Keratinocyte (primary cell): Measurements from ENCODE around the gene CCSER1. TPM values are rescaled to one million over a fixed set of nuclear protein-coding genes. Genes with fewer than 3 reads are reported as not detected.

ENCODE experiments used
- DNase-seq: peaks from one replicate; pipeline ENCODE4 v3.0.0-alpha.2; 2011; ENCODE audit warnings: low read depth, missing footprints, low spot score
- FAIRE-seq: peaks from 2 replicates; lab custom pipeline; 2011; peaks lifted over from hg19 to GRCh38; lab: Jason Lieb, UNC
- H2AFZ ChIP-seq: 2 replicates; pipeline ENCODE4 v1.6.0; 2012; ENCODE audit warnings: low read length, control low read depth, inconsistent platforms; ENCODE audit not compliant: control insufficient read depth
- H3K27ac ChIP-seq: 2 replicates; pipeline ENCODE4 v1.5.1; 2011; ENCODE audit warnings: low read length; ENCODE audit not compliant: control insufficient read depth, insufficient read depth
- H3K27me3 ChIP-seq: 3 replicates; pipeline ENCODE4 v1.6.0; 2011; ENCODE audit warnings: low read length; ENCODE audit not compliant: control insufficient read depth, insufficient read depth; ENCODE audit errors: extremely low read depth
- H3K36me3 ChIP-seq, 2 experiments: 2 replicates in 1 of 2; 3 replicates in 1 of 2; pipeline ENCODE4 v1.5.1; 2011; ENCODE audit warnings: low read length in 2 of 2, mild to moderate bottlenecking in 1 of 2; ENCODE audit not compliant: control insufficient read depth in 2 of 2, insufficient read depth in 2 of 2; ENCODE audit errors: extremely low read depth in 1 of 2
- H3K4me1 ChIP-seq: 3 replicates; pipeline ENCODE4 v1.5.1; 2011; ENCODE audit warnings: low read length; ENCODE audit not compliant: control insufficient read depth, insufficient read depth; ENCODE audit errors: extremely low read depth
- H3K4me2 ChIP-seq: 3 replicates; pipeline ENCODE4 v1.6.0; 2011; ENCODE audit warnings: low read depth, low read length; ENCODE audit not compliant: control insufficient read depth, insufficient read depth; ENCODE audit errors: extremely low read depth
- H3K4me3 ChIP-seq, 3 experiments: fragments of 200-600 bp in 1 of 3; sonication (generic) in 1 of 3; 2 replicates in 2 of 3; 3 replicates in 1 of 3; pipeline ENCODE4 v1.5.1; 2011 to 2016; ENCODE audit warnings: low read length in 3 of 3, mild to moderate bottlenecking in 3 of 3, control low read depth in 2 of 3, inconsistent platforms in 1 of 3, low read depth in 1 of 3, mixed read lengths in 1 of 3, mixed run types in 1 of 3, moderate library complexity in 1 of 3; ENCODE audit not compliant: control insufficient read depth in 2 of 3, insufficient read depth in 2 of 3; ENCODE audit errors: extremely low read depth in 1 of 3
- H3K79me2 ChIP-seq: 2 replicates; pipeline ENCODE4 v1.6.0; 2012; ENCODE audit warnings: low read length; ENCODE audit not compliant: control insufficient read depth, insufficient read depth
- H3K9ac ChIP-seq: 3 replicates; pipeline ENCODE4 v1.6.0; 2011; ENCODE audit warnings: low read length; ENCODE audit not compliant: control insufficient read depth, insufficient read depth; ENCODE audit errors: extremely low read depth
- H3K9me1 ChIP-seq: 3 replicates; pipeline ENCODE4 v1.6.0; 2011; ENCODE audit warnings: low read length; ENCODE audit not compliant: control insufficient read depth, insufficient read depth; ENCODE audit errors: extremely low read depth
- H3K9me3 ChIP-seq: 2 replicates; pipeline ENCODE4 v1.5.1; 2012; ENCODE audit warnings: low read depth, low read length; ENCODE audit not compliant: control insufficient read depth
- H4K20me1 ChIP-seq: 3 replicates; pipeline ENCODE4 v1.6.0; 2011; ENCODE audit warnings: low read length; ENCODE audit not compliant: control insufficient read depth, insufficient read depth; ENCODE audit errors: extremely low read depth
- EZH2 ChIP-seq: IDR thresholded peaks from one replicate; pipeline ENCODE4 v1.6.1; 2012; ENCODE audit warnings: inconsistent platforms, mild to moderate bottlenecking, low read length, moderate library complexity
- dilution Hi-C: fragments of 300-500 bp; cut with MboI; formaldehyde crosslinking; loops from one replicate; pipeline ENCODE4 v1.7.0; 2020; ENCODE audit warnings: low sequenced_read_pairs; ENCODE audit not compliant: extremely low pct_ligation_motif_present
- polyA plus RNA-seq, 5 experiments: library from polyadenylated mRNA; depleted of rRNA in 3 of 5; stranded (reverse) in 3 of 5; stranded (forward) in 1 of 5; unstranded in 1 of 5; fragments of >200 nt; gene quantifications; 1 replicate in 1 of 5; 2 replicates in 3 of 5; 3 replicates in 1 of 5; pipeline versions ENCODE4 v1.2.1 to v1.2.3, GENCODE V29; 2011 to 2012; ENCODE audit warnings: missing spikeins in 2 of 5, low read depth in 1 of 5, low replicate concordance in 1 of 5
- TF ChIP-seq, protein P1 (sequence below), 3 experiments: IDR thresholded peaks in 1 of 3; conservative IDR thresholded peaks in 1 of 3; optimal IDR thresholded peaks in 1 of 3; 2 replicates in 2 of 3; 3 replicates in 1 of 3; pipeline versions ENCODE3 to v1.5.1; 2011; ENCODE audit warnings: low read length in 3 of 3, mild to moderate bottlenecking in 3 of 3, moderate library complexity in 2 of 3, control low read depth in 1 of 3, inconsistent platforms in 1 of 3; ENCODE audit not compliant: insufficient read depth in 2 of 3; ENCODE audit errors: extremely low read depth in 1 of 3

CCSER1 gene
- polyA plus RNA-seq, 1 donor (not counting 4 experiments of a cell fraction or from before 2014, with no cell fraction given), result 1.2 TPM

DNA sequence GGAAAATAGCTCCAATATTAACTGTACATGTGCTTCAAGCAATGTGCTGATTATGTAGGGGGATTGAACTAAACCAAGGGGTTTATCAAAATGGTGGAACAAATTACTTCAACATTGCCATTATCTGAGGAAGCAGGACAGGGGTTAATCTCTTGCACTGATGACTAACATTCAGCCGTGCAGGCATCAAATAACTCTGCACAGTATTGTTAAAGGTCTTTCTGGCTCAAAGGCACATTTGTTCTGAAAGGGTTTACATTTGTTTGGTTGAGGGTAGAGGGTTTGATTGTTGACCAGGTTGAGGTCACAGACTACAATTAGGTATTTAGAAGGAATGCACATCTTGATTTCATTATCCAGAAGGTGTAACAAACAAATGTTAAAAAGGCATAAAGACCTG lies 32.2 kb upstream of the CCSER1 start:
- H3K4me3 ChIP-seq, result no peak overlapping the region

DNA sequence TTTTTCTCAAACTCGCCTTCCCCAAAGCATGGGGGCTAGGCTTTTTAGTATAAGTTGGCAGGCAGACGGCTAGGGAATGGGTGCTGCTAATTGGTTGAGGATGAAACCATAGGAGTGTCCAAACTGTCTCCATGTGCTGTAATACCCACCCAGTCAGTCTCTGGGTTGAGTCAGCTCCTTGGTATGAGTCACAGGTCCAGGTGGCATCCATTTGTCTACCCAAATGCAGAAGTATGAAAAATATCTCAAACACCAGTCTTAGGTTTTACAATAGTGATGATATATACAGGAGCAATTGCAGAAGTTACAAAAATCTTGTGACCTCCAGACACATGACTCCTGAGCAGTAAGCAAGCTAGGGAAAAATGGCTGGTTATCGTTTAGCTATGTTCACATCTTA lies 27.4 kb upstream of the CCSER1 start:
- H3K27ac ChIP-seq, result peak overlapping the region; percentile 3
- dilution Hi-C loops, result no loop called here
- H4K20me1 ChIP-seq, result no peaks in the 10 kb centered on the region
- H3K27me3 ChIP-seq, result no peaks in the 10 kb centered on the region
- no peak for TF ChIP-seq EZH2
- TF ChIP-seq, protein P1, sequence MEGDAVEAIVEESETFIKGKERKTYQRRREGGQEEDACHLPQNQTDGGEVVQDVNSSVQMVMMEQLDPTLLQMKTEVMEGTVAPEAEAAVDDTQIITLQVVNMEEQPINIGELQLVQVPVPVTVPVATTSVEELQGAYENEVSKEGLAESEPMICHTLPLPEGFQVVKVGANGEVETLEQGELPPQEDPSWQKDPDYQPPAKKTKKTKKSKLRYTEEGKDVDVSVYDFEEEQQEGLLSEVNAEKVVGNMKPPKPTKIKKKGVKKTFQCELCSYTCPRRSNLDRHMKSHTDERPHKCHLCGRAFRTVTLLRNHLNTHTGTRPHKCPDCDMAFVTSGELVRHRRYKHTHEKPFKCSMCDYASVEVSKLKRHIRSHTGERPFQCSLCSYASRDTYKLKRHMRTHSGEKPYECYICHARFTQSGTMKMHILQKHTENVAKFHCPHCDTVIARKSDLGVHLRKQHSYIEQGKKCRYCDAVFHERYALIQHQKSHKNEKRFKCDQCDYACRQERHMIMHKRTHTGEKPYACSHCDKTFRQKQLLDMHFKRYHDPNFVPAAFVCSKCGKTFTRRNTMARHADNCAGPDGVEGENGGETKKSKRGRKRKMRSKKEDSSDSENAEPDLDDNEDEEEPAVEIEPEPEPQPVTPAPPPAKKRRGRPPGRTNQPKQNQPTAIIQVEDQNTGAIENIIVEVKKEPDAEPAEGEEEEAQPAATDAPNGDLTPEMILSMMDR (optimal IDR thresholded peaks at IDR 0.05 in 1 of 3, IDR thresholded peaks at IDR 0.05 in 1 of 3, conservative IDR thresholded peaks at IDR 0.05 in 1 of 3; ENCODE audit: extremely low read depth in 1 of 3, insufficient read depth in 2 of 3, low read length in 3 of 3), result no peak
- no peak overlapping the region for H3K4me2 ChIP-seq
- H3K4me1 ChIP-seq, result peaks cover 6% of the 10 kb centered on the region
- FAIRE-seq (peak; percentile 81), DNase-seq (peak; percentile 19)
- H3K9ac ChIP-seq, result no peak overlapping the region
- no peaks in the 10 kb centered on the region for H3K9me3 ChIP-seq
- no peaks in the 10 kb centered on the region for H3K36me3 ChIP-seq
- H3K4me3 ChIP-seq, result no peak overlapping the region
- peak overlapping the region; percentile 71 for H2AFZ ChIP-seq
- H3K9me1 ChIP-seq, result no peaks in the 10 kb centered on the region
- no peaks in the 10 kb centered on the region for H3K79me2 ChIP-seq

More for the DNA sequence above, 32.2 kb upstream of the CCSER1 start:
- Histone ChIP-seq H3K36me3 (no peaks in the 10 kb centered on the region), H4K20me1 (no peaks in the 10 kb centered on the region), H2AFZ (no peak overlapping the region), H3K27me3 (no peaks in the 10 kb centered on the region), H3K79me2 (no peaks in the 10 kb centered on the region), H3K4me2 (no peak overlapping the region), H3K9me3 (no peaks in the 10 kb centered on the region), H3K4me1 (peaks cover 4% of the 10 kb centered on the region), H3K9ac (no peak overlapping the region), H3K9me1 (no peaks in the 10 kb centered on the region), H3K27ac (no peak overlapping the region)
- dilution Hi-C loops, result no loop called here
- FAIRE-seq (no peak), DNase-seq (no peak)
- TF ChIP-seq EZH2, result no peak
- TF ChIP-seq, protein P1 (optimal IDR thresholded peaks at IDR 0.05 in 1 of 3, IDR thresholded peaks at IDR 0.05 in 1 of 3, conservative IDR thresholded peaks at IDR 0.05 in 1 of 3; ENCODE audit: extremely low read depth in 1 of 3, insufficient read depth in 2 of 3, low read length in 3 of 3), result no peak
